HG03457 (cell line): ENCODE measurements around the gene ZBTB9.

Experiments used
- ATAC-seq: cut with Tn5 transposase; IDR thresholded peaks from one replicate; pipeline ENCODE4 v1.9.1; 2021; ENCODE audit warnings: moderate number of reproducible peaks; ENCODE audit not compliant: unreplicated experiment

Gene ZBTB9

DNA sequence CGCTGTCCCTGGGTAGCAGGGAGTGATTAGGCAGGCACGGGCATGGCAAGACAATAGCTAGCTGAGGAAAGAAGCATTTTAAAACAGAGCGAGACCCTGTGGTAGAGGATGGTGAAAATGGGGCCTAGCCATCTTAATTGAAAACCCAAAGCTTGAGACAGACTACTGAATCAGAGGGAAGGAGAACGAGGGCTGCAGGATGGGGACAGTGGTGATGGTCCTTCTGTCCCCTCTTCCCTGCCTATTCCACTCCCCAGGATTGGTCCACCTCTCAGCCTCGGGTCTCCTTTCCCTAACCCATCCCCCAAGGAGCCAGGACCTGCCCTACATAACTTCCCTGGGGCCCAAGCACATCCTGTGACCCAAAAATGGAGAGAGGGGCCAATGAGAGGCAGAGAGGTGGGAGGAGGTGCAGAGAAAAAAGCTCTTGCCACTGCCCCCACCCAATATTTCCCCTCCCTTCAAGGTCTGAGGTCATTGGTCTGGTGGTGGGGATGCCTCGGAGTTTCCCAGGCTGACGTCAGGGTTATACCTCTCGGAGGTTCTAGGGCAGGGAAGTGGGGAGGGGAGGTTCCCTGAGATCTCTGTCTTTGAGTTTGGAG is 35.6 kb upstream of the ZBTB9 start:
- no peak for ATAC-seq

- ATAC-seq: no peak
Measured at GRCh38 chr6:33419580-33420490, 34.5 kb upstream of the ZBTB9 start, which contains the start of gene SYNGAP1. TSS of gene SYNGAP1 (plus strand) at chr6:33420065. CDS start at chr6:33420265, 200 bp downstream.

DNA sequence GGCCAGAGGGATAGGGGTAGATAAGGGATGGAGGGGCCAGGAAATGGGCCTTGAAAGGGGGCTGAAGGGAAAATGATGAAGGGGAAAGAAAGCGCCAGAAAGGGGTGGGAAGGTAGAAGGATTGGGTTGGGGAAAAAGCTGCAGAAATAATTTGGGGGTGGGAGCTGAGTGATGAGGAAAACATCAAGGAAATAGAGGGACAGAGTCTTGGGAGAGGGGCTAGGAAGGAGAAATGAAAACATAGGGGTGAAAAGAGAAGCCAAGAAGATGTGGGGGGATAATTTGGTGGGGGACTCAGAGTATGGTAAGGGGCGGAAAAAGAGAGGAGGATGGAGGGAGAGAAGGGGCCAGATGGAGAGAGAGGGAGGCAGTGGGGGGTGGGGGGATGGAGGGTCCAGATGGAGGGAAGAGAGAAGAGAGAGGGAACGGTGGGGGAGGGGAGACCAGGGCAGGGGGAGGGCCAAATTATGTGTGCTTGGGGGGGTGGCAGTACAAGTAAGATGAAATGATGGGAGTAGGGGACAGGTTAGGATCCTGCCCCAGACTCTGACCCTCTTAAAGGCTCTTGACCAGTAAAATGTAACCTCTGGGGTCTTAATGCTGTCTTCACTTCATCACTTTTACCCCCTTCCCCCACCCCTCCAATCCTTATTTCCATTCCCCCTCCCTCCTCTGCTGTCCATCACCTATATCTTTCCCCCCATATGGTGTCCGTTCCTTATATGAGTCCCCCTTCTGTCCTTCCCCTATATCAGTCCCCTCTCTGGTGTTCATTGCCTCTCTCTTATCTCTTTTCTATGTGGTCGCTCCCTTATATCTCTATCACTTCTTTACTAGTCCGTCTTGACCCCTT is 33.7 kb upstream of the ZBTB9 start:
- ATAC-seq: no peak

- no peak for ATAC-seq
Measured at GRCh38 chr6:33421344-33421643, 33.1 kb upstream of the ZBTB9 start.

GRCh38 chr6:33423777-33424176 is 30.6 kb upstream of the ZBTB9 start:
- ATAC-seq: no peak

GRCh38 chr6:33424855-33425667 is 29.3 kb upstream of the ZBTB9 start:
- no peak for ATAC-seq

- no peak for ATAC-seq
Measured at GRCh38 chr6:33425668-33426577, 28.5 kb upstream of the ZBTB9 start.

- ATAC-seq: no peak
Measured at GRCh38 chr6:33426590-33427511, 27.5 kb upstream of the ZBTB9 start.

- ATAC-seq: no peak
Measured at GRCh38 chr6:33427585-33428223, 26.7 kb upstream of the ZBTB9 start.

GRCh38 chr6:33428224-33428965 is 26.0 kb upstream of the ZBTB9 start:
- ATAC-seq: no peak

GRCh38 chr6:33428966-33429749 is 25.2 kb upstream of the ZBTB9 start:
- no peak for ATAC-seq

DNA sequence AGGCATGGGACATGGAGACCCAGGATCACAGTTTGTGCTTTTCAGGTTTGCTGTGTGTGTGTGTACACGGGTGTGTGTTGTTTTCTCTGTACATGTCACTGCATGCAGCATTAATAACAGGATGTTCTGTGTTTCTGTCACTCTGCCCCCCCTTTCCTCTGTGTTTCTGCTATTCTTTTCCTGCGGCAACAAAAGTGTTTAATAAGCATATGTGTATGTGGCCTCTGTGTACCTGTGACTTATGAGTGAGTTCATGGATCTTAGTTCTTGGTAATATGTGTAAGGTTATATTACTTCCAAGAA is 24.7 kb upstream of the ZBTB9 start:
- no peak for ATAC-seq

DNA sequence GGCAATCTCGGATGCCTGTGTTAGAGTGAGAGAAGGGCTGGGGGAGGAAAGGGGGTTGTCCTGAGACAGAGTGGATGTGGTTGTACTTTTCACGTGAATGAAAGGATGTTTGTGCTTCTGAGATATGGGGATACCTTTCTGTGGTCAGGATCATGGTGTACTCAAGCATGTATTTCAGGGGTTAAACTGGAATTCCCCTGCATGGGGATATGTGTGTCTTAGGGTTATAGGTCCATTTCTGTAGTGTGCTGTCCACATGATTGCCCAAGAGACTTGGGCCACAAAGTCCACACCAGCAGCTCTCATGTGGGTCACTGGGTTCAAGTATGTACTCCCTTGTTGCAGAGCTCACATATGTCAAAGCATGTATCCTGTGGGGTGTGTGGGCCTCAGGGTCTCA is 24.0 kb upstream of the ZBTB9 start:
- no peak for ATAC-seq

- ATAC-seq: no peak
Measured at GRCh38 chr6:33430991-33431879, 23.1 kb upstream of the ZBTB9 start.

- no peak for ATAC-seq
Measured at GRCh38 chr6:33431880-33432541, 22.4 kb upstream of the ZBTB9 start.
